ENCODE results near the gene PEX7.
"Not testable (repeated sequence)": the region's sequence is repeated elsewhere in the genome, so short reads cannot be mapped to it uniquely, and the experiment has no call there.

PEX7 gene

GRCh38 chr6:136822376-136823127, at the start of gene PEX7:
Gene PEX7 (plus strand): TSS chr6:136822592. CDS start chr6:136822666, 74 bp downstream.
- DNase-seq (ENCODE audit: low read depth in 2 of 2): peak; percentile 78 to 88

GRCh38 chr6:136772685-136773472, 49.5 kb upstream of the PEX7 start:
- no peak for DNase-seq (ENCODE audit: low read depth in 2 of 2)

DNA sequence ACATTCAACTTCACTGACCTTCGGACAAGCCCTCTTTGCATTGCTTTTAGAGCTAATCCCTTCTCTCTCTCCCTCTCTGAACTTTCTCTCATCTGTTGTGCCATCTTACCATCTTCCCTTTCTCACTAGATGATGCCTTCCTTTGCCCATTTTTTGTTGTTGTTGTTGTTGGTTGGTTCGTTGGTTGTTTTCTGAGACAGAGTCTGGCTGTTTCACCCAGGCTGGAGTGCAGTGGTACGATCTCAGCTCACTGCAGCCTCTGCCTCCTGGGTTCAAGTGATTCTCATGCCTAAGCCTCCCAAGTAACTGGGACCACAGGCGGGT, 49.0 kb upstream of the PEX7 start:
- no peak for DNase-seq (ENCODE audit: low read depth in 2 of 2)

DNA sequence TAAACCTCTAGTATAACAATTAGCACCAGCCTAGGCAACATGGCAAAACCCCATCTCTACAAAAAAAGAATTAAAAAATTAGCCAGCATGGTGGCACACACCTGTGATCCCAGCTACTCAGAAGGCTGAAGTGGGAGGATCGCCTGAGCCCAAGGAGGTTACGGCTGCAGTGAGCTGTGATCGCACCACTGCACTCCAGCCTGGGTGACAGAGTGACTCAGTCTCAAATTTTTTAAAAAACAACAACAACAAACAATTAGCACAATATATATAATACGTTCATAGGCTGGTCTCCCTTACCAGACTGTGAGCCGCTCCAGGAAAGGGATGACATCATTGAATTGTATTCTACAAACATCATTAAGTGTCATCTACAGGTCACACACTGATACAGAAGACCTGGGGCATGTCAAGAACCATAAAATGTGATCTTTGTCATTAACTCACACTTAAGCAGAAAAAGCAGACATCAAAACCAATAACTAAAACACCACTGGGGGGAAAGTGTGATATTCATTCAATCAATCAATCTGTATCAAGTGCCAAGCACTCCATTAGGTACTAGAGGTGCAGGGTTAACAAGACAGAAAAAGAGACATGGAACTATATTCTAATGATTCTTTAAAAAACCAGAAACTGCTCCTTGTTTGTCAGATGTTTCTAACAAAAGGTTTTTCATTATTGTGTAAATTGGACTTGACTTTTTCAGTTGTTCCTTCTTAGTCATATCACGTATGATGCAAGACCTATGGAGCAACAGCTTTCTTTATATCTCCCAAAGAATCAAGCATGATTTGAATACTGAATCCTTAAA, 48.0 kb upstream of the PEX7 start:
- DNase-seq (ENCODE audit: low read depth in 2 of 2): no peak

- no peak for DNase-seq (ENCODE audit: low read depth in 2 of 2)
Observed at GRCh38 chr6:136775081-136775480, 47.3 kb upstream of the PEX7 start.

DNA sequence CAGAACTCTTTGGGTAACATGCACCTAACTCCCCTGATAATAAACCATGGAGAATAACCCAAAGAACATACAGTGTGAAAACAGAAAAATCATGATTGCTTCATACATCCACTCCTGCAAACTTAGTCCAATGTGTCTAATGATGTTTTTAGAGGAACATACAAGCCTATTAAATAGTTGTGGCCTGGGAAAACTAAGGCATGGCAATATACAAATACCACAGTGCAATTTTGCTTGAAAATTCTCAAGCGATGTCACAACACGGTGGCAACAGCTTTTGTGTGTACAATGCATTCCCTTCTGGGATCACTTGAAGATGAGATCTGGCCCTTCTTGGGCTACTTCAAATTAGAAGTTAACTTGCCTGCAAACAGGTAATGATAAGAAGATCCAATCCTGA, 46.8 kb upstream of the PEX7 start:
- DNase-seq (ENCODE audit: low read depth in 2 of 2): no peak

DNA sequence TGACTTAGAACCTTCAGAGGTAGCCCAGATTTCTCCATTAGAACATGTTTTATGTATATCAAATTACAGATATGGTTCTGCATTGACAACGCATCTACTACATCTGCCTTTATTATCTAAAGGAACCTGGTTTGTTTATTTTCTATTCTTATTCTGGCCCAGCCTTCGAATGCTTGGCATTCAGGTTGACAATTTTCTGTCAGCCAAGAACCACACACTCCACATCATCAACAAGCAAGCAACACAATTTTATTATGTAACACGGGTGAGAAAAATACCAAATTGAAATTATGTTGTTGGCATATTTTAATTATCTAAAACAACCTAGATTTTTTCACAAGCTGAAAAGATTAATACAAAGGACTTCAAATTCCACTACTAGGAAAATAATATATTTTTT, 44.7 kb upstream of the PEX7 start:
- DNase-seq (ENCODE audit: low read depth in 2 of 2): no peak

GRCh38 chr6:136779682-136780081, 42.7 kb upstream of the PEX7 start:
- no peak for DNase-seq (ENCODE audit: low read depth in 2 of 2)

GRCh38 chr6:136780972-136781371, 41.4 kb upstream of the PEX7 start:
- DNase-seq (ENCODE audit: low read depth in 2 of 2): no peak

- no peak for DNase-seq (ENCODE audit: low read depth in 2 of 2)
Observed at GRCh38 chr6:136782021-136782770, 40.2 kb upstream of the PEX7 start.

GRCh38 chr6:136783021-136783420, 39.4 kb upstream of the PEX7 start:
- DNase-seq (ENCODE audit: low read depth in 2 of 2): no peak

- no peak for DNase-seq (ENCODE audit: low read depth in 2 of 2)
Observed at GRCh38 chr6:136783495-136784270, 38.7 kb upstream of the PEX7 start.

- no peak for DNase-seq (ENCODE audit: low read depth in 2 of 2)
Observed at GRCh38 chr6:136784271-136784664, 38.1 kb upstream of the PEX7 start.

DNA sequence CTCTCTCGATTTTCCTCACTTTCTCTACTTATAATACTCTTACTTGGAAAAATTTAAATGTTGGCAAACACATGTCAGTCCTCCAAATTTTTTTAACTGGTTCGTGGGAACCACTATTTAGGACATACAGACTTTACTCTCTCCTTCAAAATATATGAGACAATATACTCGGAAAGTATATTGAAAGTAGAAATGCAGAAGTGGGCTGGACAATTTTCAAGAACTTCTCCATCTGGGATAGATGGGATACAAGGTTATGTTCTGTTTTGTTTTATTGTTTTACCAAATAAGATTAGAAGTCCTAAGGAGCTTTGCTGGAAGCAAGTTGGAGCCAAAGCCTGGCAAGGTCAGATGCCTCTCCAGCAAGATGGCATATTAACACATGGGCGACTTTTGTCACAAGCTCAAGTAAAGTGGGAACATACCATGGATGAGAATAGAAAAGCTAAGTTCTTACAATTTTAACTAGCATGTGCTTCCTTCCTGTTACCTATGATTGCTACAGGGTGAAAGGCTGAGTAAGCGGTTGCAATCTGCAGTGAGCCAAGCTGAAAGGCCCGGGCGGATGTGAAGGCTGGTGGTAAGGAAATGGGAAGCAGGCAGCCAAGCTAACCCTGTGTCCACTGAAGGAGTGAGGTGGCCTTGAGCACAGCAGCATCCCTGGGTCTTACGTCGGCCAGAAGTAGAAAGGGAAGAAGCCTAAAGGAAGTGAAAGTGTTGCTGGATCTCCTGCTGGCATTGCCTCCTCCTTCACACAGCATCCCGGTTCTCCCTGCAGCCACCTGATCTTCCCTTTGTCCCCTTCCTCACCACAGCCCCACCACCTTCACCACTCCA, 37.3 kb upstream of the PEX7 start:
- DNase-seq (ENCODE audit: low read depth in 2 of 2): peak; percentile 23 to 25

GRCh38 chr6:136786658-136787057, 35.7 kb upstream of the PEX7 start:
- no peak for DNase-seq (ENCODE audit: low read depth in 2 of 2)

DNA sequence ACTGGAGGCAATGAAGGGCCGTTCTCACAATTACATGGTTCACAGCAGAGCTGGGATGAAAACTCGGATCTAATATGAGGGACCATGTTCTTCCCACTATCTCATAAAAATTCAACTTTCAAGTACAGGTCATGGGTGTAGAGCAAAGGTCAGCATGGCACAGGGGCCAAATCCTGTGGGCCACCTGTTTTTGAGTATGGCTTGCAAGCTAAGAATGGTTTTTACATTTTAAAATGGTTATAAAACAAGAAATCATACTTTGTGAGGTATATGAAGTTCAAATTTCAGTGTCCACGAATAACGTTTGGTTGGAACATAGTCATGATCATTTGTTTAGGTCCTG, 34.7 kb upstream of the PEX7 start:
- no peak for DNase-seq (ENCODE audit: low read depth in 2 of 2)

- DNase-seq (ENCODE audit: low read depth in 2 of 2): no peak
Observed at GRCh38 chr6:136788069-136788902, 34.1 kb upstream of the PEX7 start.

DNA sequence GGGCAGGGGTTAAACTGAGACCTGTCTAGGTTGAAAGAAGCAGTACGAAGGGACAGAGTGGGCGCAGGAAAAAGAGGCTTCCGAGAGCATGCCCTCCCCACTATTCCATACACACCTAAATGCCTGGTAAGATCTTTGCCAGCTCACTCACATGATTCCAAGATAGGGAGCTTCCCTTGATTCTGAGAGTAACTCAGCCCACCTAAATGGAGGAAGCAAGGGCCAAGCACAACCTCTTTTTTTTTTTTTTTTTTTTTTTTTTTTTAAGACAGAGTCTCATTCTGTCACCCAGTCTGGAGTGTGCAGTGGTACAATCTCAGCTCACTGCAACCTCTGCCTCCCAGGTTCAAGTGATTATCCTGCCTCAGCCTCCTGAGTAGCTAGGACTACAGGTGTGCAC, 33.0 kb upstream of the PEX7 start:
- DNase-seq (ENCODE audit: low read depth in 2 of 2): not testable (repeated sequence)
